ENCODE data around the gene PDZD2.

The PDZD2 gene

GRCh38 chr5:31867219-31867618 lies 228.3 kb downstream of the PDZD2 start:
- Histone ChIP-seq H4K20me1 (ENCODE audit: insufficient read depth, low read length) (no peaks in the 10 kb centered on the region), H3K79me2 (ENCODE audit: low read length) (no peaks in the 10 kb centered on the region), H3K27ac (ENCODE audit: low read length) (no peak overlapping the region), H3K36me3 (replicated peaks; ENCODE audit: low read depth, low read length) (no peaks in the 10 kb centered on the region), H3K9me3 (ENCODE audit: insufficient read depth, low read length) (no peaks in the 10 kb centered on the region), H3K9ac (ENCODE audit: low read length) (no peak overlapping the region), H3K4me2 (ENCODE audit: low read length) (no peak overlapping the region), H3K27me3 (ENCODE audit: low read depth, low read length) (no peaks in the 10 kb centered on the region), H3K4me1 (ENCODE audit: low read length) (no peaks in the 10 kb centered on the region), H2AFZ (ENCODE audit: low read depth, low read length) (no peak overlapping the region), H3K4me3 (ENCODE audit: low read length) (no peak overlapping the region)
- no peak for TF ChIP-seq CTCF (IDR thresholded peaks at IDR 0.05; ENCODE audit: low read depth, low read length)
- TF ChIP-seq EZH2phosphoT487 (IDR thresholded peaks at IDR 0.05; ENCODE audit: low read depth), result no peak

GRCh38 chr5:31880449-31880848 lies 241.5 kb downstream of the PDZD2 start:
- no peak overlapping the region for H3K4me3 ChIP-seq (ENCODE audit: low read length)
- TF ChIP-seq CTCF (IDR thresholded peaks at IDR 0.05; ENCODE audit: low read depth, low read length) (no peak), EZH2phosphoT487 (IDR thresholded peaks at IDR 0.05; ENCODE audit: low read depth) (no peak)
- no peaks in the 10 kb centered on the region for H4K20me1 ChIP-seq (ENCODE audit: insufficient read depth, low read length)
- no peak overlapping the region for H3K4me2 ChIP-seq (ENCODE audit: low read length)
- no peak overlapping the region for H3K9ac ChIP-seq (ENCODE audit: low read length)
- peaks cover 3% of the 10 kb centered on the region for H3K27me3 ChIP-seq (ENCODE audit: low read depth, low read length)
- no peaks in the 10 kb centered on the region for H3K9me3 ChIP-seq (ENCODE audit: insufficient read depth, low read length)
- H2AFZ ChIP-seq (ENCODE audit: low read depth, low read length), result no peak overlapping the region
- no peaks in the 10 kb centered on the region for H3K79me2 ChIP-seq (ENCODE audit: low read length)
- H3K36me3 ChIP-seq (replicated peaks; ENCODE audit: low read depth, low read length), result no peaks in the 10 kb centered on the region
- no peak overlapping the region for H3K27ac ChIP-seq (ENCODE audit: low read length)
- H3K4me1 ChIP-seq (ENCODE audit: low read length), result no peaks in the 10 kb centered on the region

- H3K4me3 ChIP-seq (ENCODE audit: low read length), result no peak overlapping the region
- no peak overlapping the region for H3K9ac ChIP-seq (ENCODE audit: low read length)
- H3K4me1 ChIP-seq (ENCODE audit: low read length), result no peaks in the 10 kb centered on the region
- no peak overlapping the region for H3K27ac ChIP-seq (ENCODE audit: low read length)
- H3K27me3 ChIP-seq (ENCODE audit: low read depth, low read length), result peaks cover 5% of the 10 kb centered on the region
- H4K20me1 ChIP-seq (ENCODE audit: insufficient read depth, low read length), result no peaks in the 10 kb centered on the region
- H3K9me3 ChIP-seq (ENCODE audit: insufficient read depth, low read length), result no peaks in the 10 kb centered on the region
- H3K79me2 ChIP-seq (ENCODE audit: low read length), result no peaks in the 10 kb centered on the region
- no peaks in the 10 kb centered on the region for H3K36me3 ChIP-seq (replicated peaks; ENCODE audit: low read depth, low read length)
- H2AFZ ChIP-seq (ENCODE audit: low read depth, low read length), result no peak overlapping the region
- no peak overlapping the region for H3K4me2 ChIP-seq (ENCODE audit: low read length)
- no peak for TF ChIP-seq EZH2phosphoT487 (IDR thresholded peaks at IDR 0.05; ENCODE audit: low read depth)
These were observed 246.0 kb downstream of the PDZD2 start for GRCh38 chr5:31884896-31885295.

- no peak for TF ChIP-seq EZH2phosphoT487 (IDR thresholded peaks at IDR 0.05; ENCODE audit: low read depth)
- no peak for TF ChIP-seq CTCF (IDR thresholded peaks at IDR 0.05; ENCODE audit: low read depth, low read length)
- no peak overlapping the region for H3K4me3 ChIP-seq (ENCODE audit: low read length)
- H4K20me1 ChIP-seq (ENCODE audit: insufficient read depth, low read length), result no peaks in the 10 kb centered on the region
- H3K36me3 ChIP-seq (replicated peaks; ENCODE audit: low read depth, low read length), result no peaks in the 10 kb centered on the region
- H3K27ac ChIP-seq (ENCODE audit: low read length), result no peak overlapping the region
- H3K79me2 ChIP-seq (ENCODE audit: low read length), result no peaks in the 10 kb centered on the region
- no peaks in the 10 kb centered on the region for H3K9me3 ChIP-seq (ENCODE audit: insufficient read depth, low read length)
- no peak overlapping the region for H2AFZ ChIP-seq (ENCODE audit: low read depth, low read length)
- no peaks in the 10 kb centered on the region for H3K4me1 ChIP-seq (ENCODE audit: low read length)
- no peak overlapping the region for H3K9ac ChIP-seq (ENCODE audit: low read length)
- H3K4me2 ChIP-seq (ENCODE audit: low read length), result no peak overlapping the region
- H3K27me3 ChIP-seq (ENCODE audit: low read depth, low read length), result peaks cover 5% of the 10 kb centered on the region
These were observed 247.3 kb downstream of the PDZD2 start for GRCh38 chr5:31886206-31886605.

- no peaks in the 10 kb centered on the region for H3K4me1 ChIP-seq (ENCODE audit: low read length)
- H3K4me2 ChIP-seq (ENCODE audit: low read length), result no peak overlapping the region
- H3K9me3 ChIP-seq (ENCODE audit: insufficient read depth, low read length), result no peaks in the 10 kb centered on the region
- H3K4me3 ChIP-seq (ENCODE audit: low read length), result no peak overlapping the region
- H4K20me1 ChIP-seq (ENCODE audit: insufficient read depth, low read length), result no peaks in the 10 kb centered on the region
- H3K9ac ChIP-seq (ENCODE audit: low read length), result no peak overlapping the region
- no peak overlapping the region for H3K27ac ChIP-seq (ENCODE audit: low read length)
- peaks cover 5% of the 10 kb centered on the region for H3K27me3 ChIP-seq (ENCODE audit: low read depth, low read length)
- no peaks in the 10 kb centered on the region for H3K79me2 ChIP-seq (ENCODE audit: low read length)
- no peaks in the 10 kb centered on the region for H3K36me3 ChIP-seq (replicated peaks; ENCODE audit: low read depth, low read length)
- no peak overlapping the region for H2AFZ ChIP-seq (ENCODE audit: low read depth, low read length)
- TF ChIP-seq CTCF (IDR thresholded peaks at IDR 0.05; ENCODE audit: low read depth, low read length) (no peak), EZH2phosphoT487 (IDR thresholded peaks at IDR 0.05; ENCODE audit: low read depth) (no peak)
These were observed 248.6 kb downstream of the PDZD2 start for GRCh38 chr5:31887556-31887955.

Data from OCI-LY3 (cell line).